ENCODE measurements around the gene CACFD1.

Gene CACFD1

GRCh38 chr9:133454325-133454724 lies 5.5 kb upstream of the CACFD1 start:
- CTCF ChIA-PET: no interaction called here
- no peak for TF ChIP-seq HDGF (IDR thresholded peaks at IDR 0.05; ENCODE audit: borderline replicate concordance)
- no peak for TF ChIP-seq LEF1 (IDR thresholded peaks at IDR 0.05; ENCODE audit: borderline replicate concordance)
- POLR2A ChIA-PET: no interaction called here
- no peak for DNase-seq (ENCODE audit: extremely low spot score)

GRCh38 chr9:133454943-133455673 lies 4.7 kb upstream of the CACFD1 start:
- ChIA-PET POLR2A (no interaction called here), CTCF (no interaction called here)
- no peak for TF ChIP-seq SP1 (IDR thresholded peaks at IDR 0.05)
- no peak for TF ChIP-seq TARDBP (IDR thresholded peaks at IDR 0.05)
- no peak for TF ChIP-seq HDGF (IDR thresholded peaks at IDR 0.05; ENCODE audit: borderline replicate concordance)
- no peak for TF ChIP-seq FOXM1 (IDR thresholded peaks at IDR 0.05; ENCODE audit: borderline replicate concordance)
- TF ChIP-seq FOXK2 (IDR thresholded peaks at IDR 0.05): no peak
- TF ChIP-seq NFRKB (IDR thresholded peaks at IDR 0.05): no peak
- TF ChIP-seq BHLHE40 (IDR thresholded peaks at IDR 0.05; ENCODE audit: borderline replicate concordance): no peak
- no peak for TF ChIP-seq L3MBTL2 (conservative IDR thresholded peaks at IDR 0.05)
- TF ChIP-seq ELF4 (IDR thresholded peaks at IDR 0.05): no peak
- no peak for TF ChIP-seq SUZ12 (IDR thresholded peaks at IDR 0.05)
- TF ChIP-seq PKNOX1 (IDR thresholded peaks at IDR 0.05): no peak
- TF ChIP-seq FOXA1 (IDR thresholded peaks at IDR 0.05): no peak
- TF ChIP-seq ZNF384 (IDR thresholded peaks at IDR 0.05): no peak
- no peak for TF ChIP-seq CTBP1 (IDR thresholded peaks at IDR 0.05; ENCODE audit: borderline replicate concordance)
- no peak for TF ChIP-seq ARNT (IDR thresholded peaks at IDR 0.05)
- no peak for TF ChIP-seq LEF1 (IDR thresholded peaks at IDR 0.05; ENCODE audit: borderline replicate concordance)
- no peak for DNase-seq (ENCODE audit: extremely low spot score)

- CTCF ChIA-PET: no interaction called here
- no peak for TF ChIP-seq LEF1 (IDR thresholded peaks at IDR 0.05; ENCODE audit: borderline replicate concordance)
- no peak for TF ChIP-seq ELF4 (IDR thresholded peaks at IDR 0.05)
- no peak for TF ChIP-seq SP1 (IDR thresholded peaks at IDR 0.05)
- TF ChIP-seq PKNOX1 (IDR thresholded peaks at IDR 0.05): no peak
- no peak for TF ChIP-seq CTBP1 (IDR thresholded peaks at IDR 0.05; ENCODE audit: borderline replicate concordance)
- TF ChIP-seq BHLHE40 (IDR thresholded peaks at IDR 0.05; ENCODE audit: borderline replicate concordance): no peak
- TF ChIP-seq HDGF (IDR thresholded peaks at IDR 0.05; ENCODE audit: borderline replicate concordance): no peak
- TF ChIP-seq FOXK2 (IDR thresholded peaks at IDR 0.05): no peak
- TF ChIP-seq L3MBTL2 (conservative IDR thresholded peaks at IDR 0.05): no peak
- TF ChIP-seq NFRKB (IDR thresholded peaks at IDR 0.05): no peak
- no peak for TF ChIP-seq SUZ12 (IDR thresholded peaks at IDR 0.05)
- no peak for TF ChIP-seq ARNT (IDR thresholded peaks at IDR 0.05)
- TF ChIP-seq ZNF384 (IDR thresholded peaks at IDR 0.05): no peak
- TF ChIP-seq FOXA1 (IDR thresholded peaks at IDR 0.05): no peak
- no peak for TF ChIP-seq TARDBP (IDR thresholded peaks at IDR 0.05)
- TF ChIP-seq FOXM1 (IDR thresholded peaks at IDR 0.05; ENCODE audit: borderline replicate concordance): no peak
- POLR2A ChIA-PET: no interaction called here
- no peak for DNase-seq (ENCODE audit: extremely low spot score)
These were observed 3.8 kb upstream of the CACFD1 start for GRCh38 chr9:133455936-133456335.

- no peak for TF ChIP-seq FOXA1 (IDR thresholded peaks at IDR 0.05)
- ChIA-PET CTCF (no interaction called here), POLR2A (no interaction called here)
- DNase-seq (ENCODE audit: extremely low spot score): no peak
These were observed 3.4 kb upstream of the CACFD1 start for GRCh38 chr9:133456409-133456808.

- no peak for DNase-seq (ENCODE audit: extremely low spot score)
- no peak for TF ChIP-seq TARDBP (IDR thresholded peaks at IDR 0.05)
- no peak for TF ChIP-seq L3MBTL2 (conservative IDR thresholded peaks at IDR 0.05)
- no peak for TF ChIP-seq ELF4 (IDR thresholded peaks at IDR 0.05)
- TF ChIP-seq CTBP1 (IDR thresholded peaks at IDR 0.05; ENCODE audit: borderline replicate concordance): no peak
- TF ChIP-seq FOXK2 (IDR thresholded peaks at IDR 0.05): no peak
- no peak for TF ChIP-seq BHLHE40 (IDR thresholded peaks at IDR 0.05; ENCODE audit: borderline replicate concordance)
- TF ChIP-seq SP1 (IDR thresholded peaks at IDR 0.05): no peak
- no peak for TF ChIP-seq LEF1 (IDR thresholded peaks at IDR 0.05; ENCODE audit: borderline replicate concordance)
- TF ChIP-seq NFRKB (IDR thresholded peaks at IDR 0.05): no peak
- no peak for TF ChIP-seq ZNF384 (IDR thresholded peaks at IDR 0.05)
- TF ChIP-seq ARNT (IDR thresholded peaks at IDR 0.05): no peak
- no peak for TF ChIP-seq HDGF (IDR thresholded peaks at IDR 0.05; ENCODE audit: borderline replicate concordance)
- TF ChIP-seq PKNOX1 (IDR thresholded peaks at IDR 0.05): no peak
- ChIA-PET POLR2A (no interaction called here), CTCF (interaction anchor here (0.7 kb wide), 1 partner anchor 80 kb away, joined by 3 read pairs; no protein-coding TSS in a partner anchor)
These were observed 2.5 kb upstream of the CACFD1 start for GRCh38 chr9:133457233-133457632.

GRCh38 chr9:133457748-133458147 lies 2.0 kb upstream of the CACFD1 start:
- no peak for DNase-seq (ENCODE audit: extremely low spot score)
- no peak for TF ChIP-seq CTBP1 (IDR thresholded peaks at IDR 0.05; ENCODE audit: borderline replicate concordance)
- no peak for TF ChIP-seq FOXM1 (IDR thresholded peaks at IDR 0.05; ENCODE audit: borderline replicate concordance)
- no peak for TF ChIP-seq FOXK2 (IDR thresholded peaks at IDR 0.05)
- TF ChIP-seq ARNT (IDR thresholded peaks at IDR 0.05): no peak
- TF ChIP-seq FOXA1 (IDR thresholded peaks at IDR 0.05): no peak
- no peak for TF ChIP-seq BHLHE40 (IDR thresholded peaks at IDR 0.05; ENCODE audit: borderline replicate concordance)
- no peak for TF ChIP-seq ELF4 (IDR thresholded peaks at IDR 0.05)
- TF ChIP-seq ZNF384 (IDR thresholded peaks at IDR 0.05): no peak
- ChIA-PET CTCF (no interaction called here), POLR2A (no interaction called here)

All from HEK293T (cell line).